ENCODE results near the gene UGGT2. TPM values are rescaled to one million over a fixed set of nuclear protein-coding genes. Genes with fewer than 3 reads are reported as not detected.

The UGGT2 gene
- total RNA-seq, 3 donors from 2014 or later: 65.3 to 70.7 (median 67.2) TPM

DNA sequence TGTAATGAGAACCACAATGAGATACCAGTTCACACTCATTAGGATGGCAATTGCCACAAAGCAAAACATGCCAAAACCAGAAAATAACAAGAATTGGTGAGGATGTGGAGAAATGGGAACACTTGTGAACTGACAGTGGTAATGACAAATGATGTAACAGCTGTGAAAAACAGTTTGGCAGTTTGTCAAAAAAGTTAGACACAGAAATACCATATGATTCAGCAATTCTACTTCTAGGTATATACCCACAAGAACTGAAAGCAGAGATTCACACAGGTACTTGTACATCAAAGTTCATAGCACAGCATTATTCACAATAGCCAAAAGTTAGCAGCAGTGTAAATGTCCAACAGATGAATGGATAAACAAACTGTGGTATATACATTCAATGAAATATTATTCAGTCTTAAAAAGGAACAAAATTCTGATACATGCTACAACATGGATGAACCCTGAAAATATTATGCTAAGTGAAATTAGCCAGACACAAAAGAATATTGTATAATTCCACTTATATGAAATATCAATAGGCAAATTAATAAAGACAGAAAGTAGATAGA is 96.5 kb downstream of the UGGT2 start:
- TF ChIP-seq POLR2A (IDR thresholded peaks at IDR 0.05) (no peak), POLR2AphosphoS5 (IDR thresholded peaks at IDR 0.05) (no peak), CTCF (IDR thresholded peaks at IDR 0.05) (no peak)
- H3K27me3 ChIP-seq: no peaks in the 10 kb centered on the region

DNA sequence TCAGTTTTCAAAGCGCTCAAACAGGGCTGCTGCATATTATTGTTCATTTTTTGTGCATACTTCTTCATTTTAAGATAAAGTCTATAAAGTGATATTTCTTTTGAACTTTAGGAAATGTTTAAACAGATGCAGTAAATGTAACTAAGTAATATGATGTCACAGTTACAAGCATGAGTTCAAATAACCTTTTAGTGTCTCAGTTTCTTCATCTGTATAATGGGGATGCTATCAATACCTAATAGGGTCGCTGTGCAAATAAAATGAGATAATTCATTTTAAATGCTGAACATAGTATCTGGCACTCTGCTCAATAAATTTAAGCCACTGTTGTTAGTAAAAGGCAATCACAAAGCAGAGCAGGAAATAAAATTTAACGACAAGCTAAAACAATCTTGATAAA is 97.5 kb downstream of the UGGT2 start:
- Histone ChIP-seq H3K9me3 (peaks cover 8 to 16% of the 10 kb centered on the region in 2 donors), H3K4me3 (no peak overlapping the region), H3K36me3 (no peaks in the 10 kb centered on the region), H3K4me1 (no peaks in the 10 kb centered on the region), H3K27me3 (no peaks in the 10 kb centered on the region), H3K27ac (no peak overlapping the region)
- intact Hi-C loops (cut with DNase I; ENCODE audit: low total_unique reads): no loop called here
- TF ChIP-seq CTCF (IDR thresholded peaks at IDR 0.05) (no peak), POLR2A (IDR thresholded peaks at IDR 0.05) (no peak), POLR2AphosphoS5 (IDR thresholded peaks at IDR 0.05) (no peak)
- no peak for DNase-seq (ENCODE audit: low spot score in 2 of 2)

More for the DNA sequence above, 96.5 kb downstream of the UGGT2 start:
- no peak for DNase-seq (ENCODE audit: low spot score in 2 of 2)
- Histone ChIP-seq H3K9me3 (peaks cover 8 to 20% of the 10 kb centered on the region in 2 donors), H3K4me3 (no peak overlapping the region), H3K27ac (no peak overlapping the region), H3K36me3 (no peaks in the 10 kb centered on the region), H3K4me1 (no peaks in the 10 kb centered on the region)
- intact Hi-C loops (cut with DNase I; ENCODE audit: low total_unique reads): no loop called here

DNA sequence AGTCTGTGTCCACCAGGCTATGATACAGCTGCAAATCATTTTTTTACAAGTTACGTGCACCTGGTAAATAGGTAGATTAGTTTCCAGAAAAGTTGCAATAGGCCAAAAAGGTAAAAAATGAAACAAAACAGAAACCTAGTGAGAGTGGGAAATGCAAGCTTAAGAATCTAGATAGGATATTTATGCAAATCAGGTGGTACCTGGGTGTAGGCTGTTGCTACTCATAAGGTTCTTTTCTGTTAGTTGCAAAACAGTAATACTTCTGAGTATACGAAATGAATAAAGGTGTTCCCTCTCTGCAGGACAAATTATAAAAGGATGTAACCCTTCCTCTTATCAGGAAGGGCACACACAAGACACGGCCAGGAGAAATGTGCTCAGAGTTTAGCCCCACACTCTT is 97.9 kb downstream of the UGGT2 start:
- Histone ChIP-seq H3K9me3 (peaks cover 8 to 11% of the 10 kb centered on the region in 2 donors), H3K4me1 (no peaks in the 10 kb centered on the region), H3K27me3 (no peaks in the 10 kb centered on the region), H3K27ac (no peak overlapping the region), H3K4me3 (no peak overlapping the region), H3K36me3 (no peaks in the 10 kb centered on the region)
- TF ChIP-seq POLR2A (IDR thresholded peaks at IDR 0.05) (no peak), CTCF (IDR thresholded peaks at IDR 0.05) (no peak)
- DNase-seq (ENCODE audit: low spot score in 2 of 2): no peak
- intact Hi-C loops (cut with DNase I; ENCODE audit: low total_unique reads): no loop called here

DNA sequence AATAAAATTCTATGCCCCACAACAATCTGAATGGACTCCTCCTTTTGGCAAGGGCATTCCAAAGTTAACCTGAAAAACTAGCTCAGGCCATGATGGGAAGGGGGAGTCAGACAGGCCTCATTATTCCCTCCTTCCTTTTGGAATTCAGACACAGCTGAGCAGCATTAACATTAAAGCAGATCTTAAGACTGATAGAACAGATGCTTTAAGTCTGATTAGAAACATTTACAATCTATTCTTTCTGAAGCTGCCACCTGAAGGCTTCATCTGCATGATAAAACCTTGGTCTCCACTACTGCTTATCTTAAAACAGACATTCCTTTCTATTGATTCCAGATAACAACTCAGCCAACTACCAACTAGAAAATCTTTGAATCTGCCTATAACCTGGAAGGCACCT is 98.9 kb downstream of the UGGT2 start:
- Histone ChIP-seq H3K4me3 (no peak overlapping the region), H3K36me3 (no peaks in the 10 kb centered on the region), H3K27me3 (no peaks in the 10 kb centered on the region), H3K27ac (no peak overlapping the region), H3K4me1 (no peaks in the 10 kb centered on the region), H3K9me3 (peaks cover 0 to 7% of the 10 kb centered on the region in 2 donors)
- TF ChIP-seq POLR2A (IDR thresholded peaks at IDR 0.05) (no peak), CTCF (IDR thresholded peaks at IDR 0.05) (no peak), POLR2AphosphoS5 (IDR thresholded peaks at IDR 0.05) (no peak)
- no peak for DNase-seq (ENCODE audit: low spot score in 2 of 2)
- intact Hi-C loops (cut with DNase I; ENCODE audit: low total_unique reads): no loop called here

DNA sequence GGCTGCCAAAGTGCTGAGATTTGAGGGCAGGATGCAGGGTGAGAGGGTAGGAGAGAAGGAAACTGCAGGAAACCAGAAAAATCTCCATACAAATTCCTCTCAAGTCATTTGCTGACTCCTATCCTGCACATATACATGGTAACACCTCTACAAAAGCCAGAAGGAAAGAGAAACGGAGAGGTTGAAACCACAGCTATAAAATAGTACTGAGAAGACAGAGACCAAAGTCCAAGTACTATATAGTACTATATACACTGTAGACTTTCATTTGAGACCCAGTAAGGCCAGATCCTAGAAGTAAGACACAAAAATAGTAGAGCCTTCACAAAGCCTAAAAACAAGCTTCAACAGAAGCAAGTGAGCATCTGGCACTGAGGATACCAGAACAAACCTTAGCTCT is 103.1 kb downstream of the UGGT2 start:
- no peaks in the 10 kb centered on the region for H3K4me1 ChIP-seq
- no peaks in the 10 kb centered on the region for H3K9me3 ChIP-seq
- H3K36me3 ChIP-seq: no peaks in the 10 kb centered on the region
- DNase-seq (ENCODE audit: low spot score in 2 of 2): no peak
- no peak overlapping the region for H3K27ac ChIP-seq
- intact Hi-C loops (cut with DNase I; ENCODE audit: low total_unique reads): no loop called here
- no peak overlapping the region for H3K4me3 ChIP-seq
- TF ChIP-seq POLR2AphosphoS5 (IDR thresholded peaks at IDR 0.05): no peak
- TF ChIP-seq POLR2A (IDR thresholded peaks at IDR 0.05): no peak
- no peak for TF ChIP-seq CTCF (IDR thresholded peaks at IDR 0.05)
- no peaks in the 10 kb centered on the region for H3K27me3 ChIP-seq

All from breast epithelium (tissue), 4 donors.